HEK293T (cell line): ENCODE measurements around the gene NRXN2.

ENCODE experiments used
- CTCF ChIA-PET: fragments of 350-600 bp; formaldehyde crosslinking; extraction: SDS; loops from one replicate; lab custom pipeline; 2021; ENCODE audit warnings: antibody characterized with exemption, inconsistent platforms; lab: Yijun Ruan, JAX
- POLR2A ChIA-PET: fragments of 350-600 bp; formaldehyde crosslinking; extraction: SDS; loops from one replicate; lab custom pipeline; 2020; ENCODE audit warnings: antibody characterized with exemption, inconsistent platforms; lab: Yijun Ruan, JAX
- DNase-seq: peaks from one replicate; pipeline ENCODE4 v3.0.0; 2012; ENCODE audit warnings: mixed read lengths; ENCODE audit errors: extremely low spot score
- ARNT ChIP-seq: fragments of 450-650 bp; IDR thresholded peaks from 2 replicates; pipeline ENCODE4 v1.6.1; 2017; ENCODE audit warnings: mild to moderate bottlenecking
- BHLHE40 ChIP-seq: fragments of 450-650 bp; IDR thresholded peaks from 2 replicates; pipeline ENCODE4 v1.6.1; 2016; ENCODE audit warnings: mild to moderate bottlenecking, moderate library complexity, borderline replicate concordance
- CTBP1 ChIP-seq: fragments of 450-650 bp; IDR thresholded peaks from 2 replicates; pipeline ENCODE4 v1.6.1; 2016; ENCODE audit warnings: borderline replicate concordance
- ELF4 ChIP-seq: fragments of 450-650 bp; IDR thresholded peaks from 2 replicates; pipeline ENCODE4 v1.6.1; 2017; ENCODE audit warnings: antibody characterized with exemption
- FOXA1 ChIP-seq: fragments of 450-650 bp; IDR thresholded peaks from 2 replicates; pipeline ENCODE4 v1.6.1; 2016; ENCODE audit warnings: mild to moderate bottlenecking
- FOXK2 ChIP-seq: fragments of 450-650 bp; IDR thresholded peaks from 2 replicates; pipeline ENCODE4 v1.6.1; 2016; ENCODE audit warnings: mild to moderate bottlenecking
- FOXM1 ChIP-seq: fragments of 450-650 bp; IDR thresholded peaks from 2 replicates; pipeline ENCODE4 v1.6.1; 2017; ENCODE audit warnings: mild to moderate bottlenecking, borderline replicate concordance
- HDGF ChIP-seq: fragments of 450-650 bp; IDR thresholded peaks from 2 replicates; pipeline ENCODE4 v1.6.1; 2017; ENCODE audit warnings: antibody characterized with exemption, borderline replicate concordance
- L3MBTL2 ChIP-seq: fragments of 450-650 bp; conservative IDR thresholded peaks from 2 replicates; pipeline ENCODE4 v1.6.1; 2016; ENCODE audit warnings: mild to moderate bottlenecking
- LEF1 ChIP-seq: fragments of 450-650 bp; IDR thresholded peaks from 2 replicates; pipeline ENCODE4 v1.6.1; 2017; ENCODE audit warnings: mild to moderate bottlenecking, borderline replicate concordance
- NFRKB ChIP-seq: fragments of 450-650 bp; IDR thresholded peaks from 2 replicates; pipeline ENCODE4 v1.6.1; 2016; ENCODE audit warnings: mild to moderate bottlenecking, moderate library complexity
- SP1 ChIP-seq: fragments of 450-650 bp; IDR thresholded peaks from 2 replicates; pipeline ENCODE4 v1.6.1; 2017
- SUZ12 ChIP-seq: fragments of 450-650 bp; IDR thresholded peaks from 2 replicates; pipeline ENCODE4 v1.6.1; 2016; ENCODE audit warnings: mild to moderate bottlenecking
- TARDBP ChIP-seq: fragments of 450-650 bp; IDR thresholded peaks from 2 replicates; pipeline ENCODE4 v1.6.1; 2016
- ZNF384 ChIP-seq: fragments of 450-650 bp; IDR thresholded peaks from 2 replicates; pipeline ENCODE4 v1.6.1; 2016
- TF ChIP-seq, protein P1 (sequence below): fragments of 450-650 bp; IDR thresholded peaks from 2 replicates; pipeline ENCODE4 v1.6.1; 2016

Gene NRXN2

DNA sequence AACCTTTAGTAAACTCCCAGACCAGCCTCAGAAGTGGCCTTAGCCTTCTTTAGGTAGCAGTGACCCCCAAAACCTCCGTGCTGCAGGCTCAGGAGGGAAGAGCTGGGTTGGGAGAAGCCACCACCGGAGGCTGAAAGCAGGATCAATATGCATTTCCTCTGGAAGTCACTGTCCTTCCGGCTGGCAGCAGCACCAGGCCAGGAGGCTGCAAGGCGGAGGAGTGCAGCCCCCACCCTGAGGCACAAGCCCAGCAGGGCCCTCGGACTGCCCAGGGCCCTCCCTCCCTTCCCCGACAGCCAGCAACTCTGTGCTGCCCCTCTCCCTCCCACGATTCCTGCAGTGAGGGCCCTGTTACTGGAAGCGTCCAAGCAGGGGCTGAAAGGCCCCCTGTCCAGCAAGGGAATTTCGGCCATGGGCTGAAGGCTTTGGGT, 3.2 kb upstream of the NRXN2 start:
- ChIA-PET CTCF (no interaction called here), POLR2A (no interaction called here)
- TF ChIP-seq BHLHE40: no peak
- no peak for TF ChIP-seq FOXK2
- TF ChIP-seq NFRKB: no peak
- TF ChIP-seq SP1: no peak
- no peak for TF ChIP-seq LEF1
- no peak for TF ChIP-seq SUZ12
- no peak for TF ChIP-seq TARDBP
- TF ChIP-seq L3MBTL2: no peak
- no peak for TF ChIP-seq FOXM1
- no peak for TF ChIP-seq FOXA1
- TF ChIP-seq ELF4: no peak
- TF ChIP-seq ARNT: no peak
- no peak for TF ChIP-seq ZNF384
- no peak for TF ChIP-seq CTBP1
- TF ChIP-seq HDGF: no peak
- TF ChIP-seq, protein P1, sequence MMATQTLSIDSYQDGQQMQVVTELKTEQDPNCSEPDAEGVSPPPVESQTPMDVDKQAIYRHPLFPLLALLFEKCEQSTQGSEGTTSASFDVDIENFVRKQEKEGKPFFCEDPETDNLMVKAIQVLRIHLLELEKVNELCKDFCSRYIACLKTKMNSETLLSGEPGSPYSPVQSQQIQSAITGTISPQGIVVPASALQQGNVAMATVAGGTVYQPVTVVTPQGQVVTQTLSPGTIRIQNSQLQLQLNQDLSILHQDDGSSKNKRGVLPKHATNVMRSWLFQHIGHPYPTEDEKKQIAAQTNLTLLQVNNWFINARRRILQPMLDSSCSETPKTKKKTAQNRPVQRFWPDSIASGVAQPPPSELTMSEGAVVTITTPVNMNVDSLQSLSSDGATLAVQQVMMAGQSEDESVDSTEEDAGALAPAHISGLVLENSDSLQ: no peak
- no peak for DNase-seq

DNA sequence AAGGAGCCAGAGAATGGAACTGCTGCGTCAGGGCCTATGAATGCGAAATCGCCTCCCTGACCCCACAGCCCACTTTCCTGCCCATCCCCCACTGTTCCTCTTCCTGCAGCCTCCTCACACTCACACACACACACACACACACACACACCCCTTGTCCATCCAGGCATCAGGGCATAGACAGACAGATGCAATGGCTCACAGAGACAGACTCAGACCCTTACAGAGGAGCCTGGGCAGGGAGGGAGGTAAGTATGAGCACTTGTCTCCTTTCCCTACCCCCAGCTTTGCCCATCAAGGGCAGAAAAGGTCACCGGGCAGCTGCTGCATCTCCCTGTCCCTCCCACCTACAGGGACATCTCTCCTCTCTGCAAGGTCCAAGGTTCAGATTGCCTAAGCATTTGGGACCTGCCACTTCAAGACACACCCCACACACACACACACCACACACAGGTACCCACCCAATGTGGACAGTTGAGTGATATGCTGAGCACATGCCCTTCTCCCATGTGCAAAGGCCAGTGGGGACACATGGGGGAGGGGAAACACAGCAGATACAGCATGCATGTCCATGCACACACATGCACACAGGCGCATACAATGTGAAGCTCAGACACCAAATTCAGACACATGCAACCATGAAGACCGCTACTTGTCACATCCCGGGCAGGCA, 2.0 kb upstream of the NRXN2 start:
- POLR2A ChIA-PET: no interaction called here
- DNase-seq: no peak
- CTCF ChIA-PET: interaction anchor here (0.7 kb wide), 1 partner anchor 28 kb away, joined by 3 read pairs; no protein-coding TSS in a partner anchor
- TF ChIP-seq FOXA1 (no peak), BHLHE40 (no peak), CTBP1 (no peak), ELF4 (no peak), TARDBP (no peak), HDGF (no peak), SP1 (no peak), FOXK2 (no peak)

DNA sequence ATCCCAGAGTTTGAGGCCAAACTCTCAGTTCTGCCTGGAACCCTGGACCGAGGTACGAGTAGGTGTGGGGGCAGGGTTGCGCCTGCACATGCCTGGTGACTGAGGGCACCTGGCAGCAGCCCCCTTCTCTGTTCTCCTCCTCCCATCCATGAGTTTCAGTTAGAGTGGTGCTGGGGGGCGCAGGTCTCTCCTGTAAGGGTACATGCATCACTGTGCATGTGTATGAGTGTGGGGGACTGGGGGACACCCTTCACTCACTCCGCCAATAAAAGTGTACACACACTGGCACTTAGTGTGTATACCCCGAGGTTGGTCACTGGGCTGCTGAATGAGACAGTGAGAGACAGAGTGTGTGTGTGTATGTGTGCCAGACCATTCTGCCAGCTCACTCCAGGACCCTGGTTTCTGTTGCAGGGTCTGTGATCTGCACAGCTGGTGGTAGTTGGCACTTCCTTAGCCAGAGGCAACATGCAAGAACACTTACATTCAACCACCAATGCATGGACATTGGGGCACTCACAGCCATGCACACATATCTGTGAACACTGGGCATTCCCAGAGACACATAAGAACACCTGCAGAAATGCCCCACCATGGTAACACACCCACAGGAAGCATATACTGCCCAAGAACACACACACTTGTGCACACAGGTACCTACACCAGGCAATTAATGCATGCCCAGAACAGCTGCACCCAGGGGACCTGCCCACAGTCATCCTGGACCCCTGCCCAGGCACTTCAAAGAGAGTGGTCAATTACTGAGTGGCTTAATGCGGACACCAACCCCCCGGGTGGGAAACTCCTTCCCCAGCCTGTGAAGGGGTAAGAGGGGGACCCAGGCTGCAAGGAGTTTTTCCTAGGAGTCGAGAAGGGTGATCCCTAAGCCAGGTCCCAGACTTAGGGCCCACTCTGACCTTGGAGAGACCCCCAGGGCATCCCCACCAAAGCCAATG, 1.2 kb upstream of the NRXN2 start:
- POLR2A ChIA-PET: no interaction called here
- no peak for TF ChIP-seq LEF1
- CTCF ChIA-PET: no interaction called here
- no peak for DNase-seq

DNA sequence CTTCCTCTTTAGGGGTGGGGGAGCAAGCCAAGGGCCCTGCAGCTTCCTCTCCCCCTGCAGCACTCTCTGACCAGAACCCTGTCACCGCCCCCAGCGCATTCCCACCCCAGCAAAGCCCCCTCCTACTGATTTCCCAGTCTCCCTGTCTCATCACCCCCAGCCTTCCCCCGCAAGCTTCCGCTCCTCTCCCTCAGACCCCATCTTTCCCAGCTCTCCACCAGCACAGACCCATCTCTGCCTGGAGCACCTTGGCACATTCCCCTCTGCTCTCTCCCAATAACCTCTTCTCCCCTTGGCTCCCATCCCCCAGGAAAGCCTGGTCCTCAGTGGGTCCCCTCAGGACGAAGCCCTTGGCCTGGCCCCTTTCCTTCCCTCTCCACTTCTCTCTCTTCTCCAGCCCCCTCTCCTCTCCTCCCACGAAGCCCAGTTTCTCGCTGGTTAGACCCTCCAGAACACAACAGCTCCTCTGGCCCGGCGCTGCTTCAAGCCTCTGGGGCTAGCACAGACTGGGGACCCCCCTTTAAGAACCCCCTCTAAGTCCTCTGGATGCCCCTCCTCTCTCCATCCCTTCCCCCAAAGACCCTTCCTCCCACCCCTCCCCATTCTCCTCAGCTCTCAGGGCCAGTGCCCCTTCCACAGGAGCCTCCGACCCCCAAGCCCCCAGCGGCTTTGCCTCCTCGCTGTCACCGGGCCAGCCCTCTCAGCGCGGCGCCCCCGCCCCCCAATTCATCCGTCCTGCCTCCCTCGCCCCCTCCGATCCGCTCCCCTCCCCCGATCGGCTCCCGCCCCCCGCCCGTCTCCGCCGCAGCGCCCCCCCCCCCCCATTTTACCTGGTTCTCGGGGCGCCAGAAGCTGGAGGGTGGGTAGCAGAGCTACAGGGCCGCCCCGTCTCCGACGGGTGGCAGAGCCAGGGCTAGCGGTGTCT, 594 bp downstream of the NRXN2 start:
- ChIA-PET CTCF (interaction anchor here (1.0 kb wide), 1 partner anchor 34 kb away, joined by 8 read pairs; no protein-coding TSS in a partner anchor), POLR2A (no interaction called here)
- TF ChIP-seq CTBP1 (no peak), SP1 (no peak), ZNF384 (no peak), HDGF (no peak), FOXK2 (no peak), L3MBTL2 (no peak), TARDBP (no peak), LEF1 (no peak), ARNT (no peak), FOXA1 (no peak), FOXM1 (no peak), SUZ12 (no peak), NFRKB (no peak), ELF4 (no peak), BHLHE40 (no peak)
- TF ChIP-seq, protein P1: no peak
- DNase-seq: no peak

DNA sequence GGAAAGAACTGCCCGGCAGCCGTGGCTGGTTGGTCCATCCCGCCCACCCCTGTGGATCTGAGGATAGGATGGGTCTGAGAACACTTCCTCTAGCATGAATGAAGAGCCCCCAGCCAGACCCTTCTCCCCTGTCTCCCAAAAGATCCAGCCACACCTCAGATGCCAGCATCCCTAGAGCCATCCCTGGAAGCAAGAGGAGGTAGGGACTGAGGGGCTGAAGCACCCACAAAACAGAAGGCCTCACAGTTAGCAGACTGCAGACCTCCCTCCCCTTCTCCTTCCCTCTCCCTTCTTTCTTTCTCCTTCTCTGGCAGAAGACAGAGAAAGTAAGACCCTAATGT, 1.7 kb downstream of the NRXN2 start:
- no peak for DNase-seq
- no peak for TF ChIP-seq TARDBP
- TF ChIP-seq SP1: no peak
- no peak for TF ChIP-seq ARNT
- TF ChIP-seq BHLHE40: no peak
- no peak for TF ChIP-seq HDGF
- TF ChIP-seq FOXM1: no peak
- TF ChIP-seq NFRKB: no peak
- TF ChIP-seq FOXK2: no peak
- CTCF ChIA-PET: no interaction called here
- POLR2A ChIA-PET: no interaction called here
